Activated CD4-positive, alpha-beta T cell treated with anti-CD3 and anti-CD28 coated beads, Interleukin-2, Interleukin-6, amounts not matched to agents 100 ng/mL and 50 ng/mL, durations not matched to agents 16 hours and 8 hours (primary cell): ENCODE measurements around the gene PRSS33.
A peak's percentile ranks its signal among the peaks of the same experiment; 100 is the strongest.

ENCODE experiments used
- DNase-seq: peaks from one replicate; pipeline ENCODE4 v3.0.0-alpha.2; 2020

The PRSS33 gene

GRCh38 chr16:2820836-2821486, 33.6 kb upstream of the PRSS33 start:
- DNase-seq = no peak

GRCh38 chr16:2819939-2820835, 32.8 kb upstream of the PRSS33 start:
- no peak for DNase-seq

- DNase-seq = no peak
Measured at GRCh38 chr16:2819179-2819938, 32.0 kb upstream of the PRSS33 start.

GRCh38 chr16:2818272-2818876, 31.0 kb upstream of the PRSS33 start:
- no peak for DNase-seq

GRCh38 chr16:2817340-2818271, 30.2 kb upstream of the PRSS33 start:
- no peak for DNase-seq

GRCh38 chr16:2816751-2817339, 29.5 kb upstream of the PRSS33 start, which contains the start of gene PRSS21:
Gene PRSS21 (plus strand): TSS chr16:2817237. CDS start chr16:2817269, 32 bp downstream.
- DNase-seq = peak; percentile 65

- no peak for DNase-seq
Measured at GRCh38 chr16:2815299-2815771, 28.0 kb upstream of the PRSS33 start.

GRCh38 chr16:2814551-2815298, 27.4 kb upstream of the PRSS33 start:
- no peak for DNase-seq

- DNase-seq = no peak
Measured at GRCh38 chr16:2813771-2814221, 26.4 kb upstream of the PRSS33 start.

- DNase-seq = no peak
Measured at GRCh38 chr16:2811703-2812471, 24.5 kb upstream of the PRSS33 start.

- DNase-seq = no peak
Measured at GRCh38 chr16:2810651-2811050, 23.3 kb upstream of the PRSS33 start.

- DNase-seq = no peak
Measured at GRCh38 chr16:2809149-2809760, 21.9 kb upstream of the PRSS33 start.

- DNase-seq = no peak
Measured at GRCh38 chr16:2808181-2808580, 20.8 kb upstream of the PRSS33 start.

- no peak for DNase-seq
Measured at GRCh38 chr16:2806286-2806685, 18.9 kb upstream of the PRSS33 start.

GRCh38 chr16:2804728-2805127, 17.4 kb upstream of the PRSS33 start:
- no peak for DNase-seq

GRCh38 chr16:2803545-2804195, 16.3 kb upstream of the PRSS33 start:
- no peak for DNase-seq

- DNase-seq = no peak
Measured at GRCh38 chr16:2799859-2800226, 12.5 kb upstream of the PRSS33 start.

GRCh38 chr16:2799205-2799858, 12.0 kb upstream of the PRSS33 start:
- DNase-seq = no peak
